Measurements from ENCODE around the gene SPATA22.

DNA sequence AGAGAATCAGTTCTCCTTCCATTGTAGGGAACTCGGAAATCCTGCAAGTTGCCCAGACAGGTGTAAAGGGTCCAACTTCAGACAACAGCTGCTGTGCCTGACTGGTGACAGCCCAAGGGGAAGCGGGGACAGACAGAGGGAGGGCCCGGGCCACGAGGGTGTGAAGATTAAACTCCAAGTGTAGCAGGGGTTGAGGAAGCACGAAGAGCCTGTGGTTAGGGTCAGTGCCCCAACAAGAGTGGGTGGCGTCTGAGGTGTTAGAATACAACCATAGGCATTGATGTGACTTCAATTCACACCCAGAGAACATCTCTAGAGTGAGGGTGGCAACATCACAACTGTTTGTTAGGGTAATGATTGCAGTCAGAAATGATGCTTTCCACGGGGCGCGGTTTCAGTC, 43.3 kb upstream of the SPATA22 start:
- TF ChIP-seq SP1 (IDR thresholded peaks at IDR 0.05) (no peak), FOXK2 (IDR thresholded peaks at IDR 0.05) (no peak), BHLHE40 (IDR thresholded peaks at IDR 0.05; ENCODE audit: borderline replicate concordance) (no peak), ZNF384 (IDR thresholded peaks at IDR 0.05) (no peak), FOXM1 (IDR thresholded peaks at IDR 0.05; ENCODE audit: borderline replicate concordance) (no peak), FOXA1 (IDR thresholded peaks at IDR 0.05) (no peak), ELF4 (IDR thresholded peaks at IDR 0.05) (no peak), TARDBP (IDR thresholded peaks at IDR 0.05) (no peak), SUZ12 (IDR thresholded peaks at IDR 0.05) (no peak), HDGF (IDR thresholded peaks at IDR 0.05; ENCODE audit: borderline replicate concordance) (no peak)
- TF ChIP-seq, protein P1, sequence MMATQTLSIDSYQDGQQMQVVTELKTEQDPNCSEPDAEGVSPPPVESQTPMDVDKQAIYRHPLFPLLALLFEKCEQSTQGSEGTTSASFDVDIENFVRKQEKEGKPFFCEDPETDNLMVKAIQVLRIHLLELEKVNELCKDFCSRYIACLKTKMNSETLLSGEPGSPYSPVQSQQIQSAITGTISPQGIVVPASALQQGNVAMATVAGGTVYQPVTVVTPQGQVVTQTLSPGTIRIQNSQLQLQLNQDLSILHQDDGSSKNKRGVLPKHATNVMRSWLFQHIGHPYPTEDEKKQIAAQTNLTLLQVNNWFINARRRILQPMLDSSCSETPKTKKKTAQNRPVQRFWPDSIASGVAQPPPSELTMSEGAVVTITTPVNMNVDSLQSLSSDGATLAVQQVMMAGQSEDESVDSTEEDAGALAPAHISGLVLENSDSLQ (IDR thresholded peaks at IDR 0.05): no peak

Measured in HEK293T (cell line).